ACC112 (cell line): Measurements from ENCODE around the gene SYNJ1.
"Not testable (repeated sequence)": the region's sequence is repeated elsewhere in the genome, so short reads cannot be mapped to it uniquely, and the experiment has no call there.

ENCODE experiments used
- H2AFZ ChIP-seq: fragments of 200-600 bp; sonication (generic); one replicate; pipeline ENCODE4 v1.6.0; 2017; ENCODE audit warnings: antibody characterized with exemption, low read length; ENCODE audit not compliant: unreplicated experiment
- H3K27ac ChIP-seq: fragments of 200-600 bp; sonication (generic); 2 replicates; pipeline ENCODE4 v1.5.1; 2014; ENCODE audit warnings: low read depth, mild to moderate bottlenecking, antibody characterized with exemption, low read length, moderate library complexity
- H3K27me3 ChIP-seq: fragments of 200-600 bp; sonication (generic); 2 replicates; pipeline ENCODE4 v1.6.1; 2014; ENCODE audit warnings: mild to moderate bottlenecking, antibody characterized with exemption, low read length, moderate library complexity, mixed read lengths; ENCODE audit not compliant: insufficient read depth
- H3K36me3 ChIP-seq: fragments of 200-600 bp; sonication (generic); 2 replicates; pipeline ENCODE4 v1.6.1; 2016; ENCODE audit warnings: mild to moderate bottlenecking, antibody characterized with exemption, low read length, moderate library complexity, mixed read lengths; ENCODE audit not compliant: insufficient read depth
- H3K4me1 ChIP-seq: fragments of 200-600 bp; sonication (generic); one replicate; pipeline ENCODE4 v1.6.1; 2016; ENCODE audit warnings: low read length, mixed read lengths; ENCODE audit not compliant: insufficient read depth, unreplicated experiment, control insufficient read depth
- H3K4me3 ChIP-seq: fragments of 200-600 bp; sonication (generic); 2 replicates; pipeline ENCODE4 v1.5.1; 2014; ENCODE audit warnings: mild to moderate bottlenecking, low read depth, low read length
- H3K79me2 ChIP-seq: fragments of 200-600 bp; sonication (generic); one replicate; pipeline ENCODE4 v1.6.0; 2016; ENCODE audit warnings: low read length; ENCODE audit not compliant: control insufficient read depth, unreplicated experiment, insufficient read depth

The SYNJ1 gene

DNA sequence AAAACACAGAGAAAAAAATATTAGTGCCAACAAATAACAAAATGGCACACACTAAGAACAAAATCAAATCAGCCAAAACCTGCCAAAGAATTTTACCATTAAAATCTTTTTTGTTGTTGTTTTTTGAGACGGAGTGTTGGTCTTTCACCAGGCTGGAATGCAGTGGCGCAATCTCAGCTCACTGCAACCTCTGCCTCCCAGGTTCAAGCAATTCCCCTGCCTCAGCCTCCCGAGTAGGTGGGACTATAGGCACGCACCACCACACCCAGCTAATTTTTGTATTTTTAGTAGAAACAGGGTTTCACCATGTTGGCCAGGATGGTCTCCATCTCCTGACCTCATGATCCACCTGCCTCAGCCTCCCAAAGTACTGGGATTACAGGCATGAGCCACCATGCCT is 8.3 kb upstream of the SYNJ1 start:
- H3K4me1 ChIP-seq, H3K79me2 ChIP-seq, H3K27me3 ChIP-seq, H3K4me3 ChIP-seq, H3K27ac ChIP-seq, H2AFZ ChIP-seq: not testable (repeated sequence)
- peaks cover 12% of the 10 kb centered on the region for H3K36me3 ChIP-seq

DNA sequence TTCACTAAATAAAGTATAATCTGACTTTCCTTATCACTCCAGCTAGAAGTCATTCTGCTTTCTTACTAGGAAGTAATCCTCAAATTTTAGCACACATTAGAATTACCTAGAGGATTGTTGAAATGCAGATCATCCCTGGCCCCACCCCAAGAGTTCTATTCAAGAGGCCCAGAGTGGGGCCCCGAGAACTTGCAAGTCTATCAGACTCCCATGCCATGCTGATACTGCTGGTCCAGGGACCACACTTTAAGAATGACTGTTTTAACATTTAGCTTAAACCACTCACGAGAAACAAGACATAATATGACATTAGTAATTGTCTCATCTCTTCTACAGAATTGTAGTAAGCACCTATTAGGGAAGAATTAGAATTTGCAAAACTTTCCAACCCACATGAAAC is 7.7 kb upstream of the SYNJ1 start:
- H3K36me3 ChIP-seq, result peaks cover 12% of the 10 kb centered on the region
- no peaks in the 10 kb centered on the region for H3K27me3 ChIP-seq
- no peak overlapping the region for H3K27ac ChIP-seq
- no peaks in the 10 kb centered on the region for H3K79me2 ChIP-seq
- H2AFZ ChIP-seq, result no peak overlapping the region
- H3K4me3 ChIP-seq, result no peak overlapping the region
- no peaks in the 10 kb centered on the region for H3K4me1 ChIP-seq

DNA sequence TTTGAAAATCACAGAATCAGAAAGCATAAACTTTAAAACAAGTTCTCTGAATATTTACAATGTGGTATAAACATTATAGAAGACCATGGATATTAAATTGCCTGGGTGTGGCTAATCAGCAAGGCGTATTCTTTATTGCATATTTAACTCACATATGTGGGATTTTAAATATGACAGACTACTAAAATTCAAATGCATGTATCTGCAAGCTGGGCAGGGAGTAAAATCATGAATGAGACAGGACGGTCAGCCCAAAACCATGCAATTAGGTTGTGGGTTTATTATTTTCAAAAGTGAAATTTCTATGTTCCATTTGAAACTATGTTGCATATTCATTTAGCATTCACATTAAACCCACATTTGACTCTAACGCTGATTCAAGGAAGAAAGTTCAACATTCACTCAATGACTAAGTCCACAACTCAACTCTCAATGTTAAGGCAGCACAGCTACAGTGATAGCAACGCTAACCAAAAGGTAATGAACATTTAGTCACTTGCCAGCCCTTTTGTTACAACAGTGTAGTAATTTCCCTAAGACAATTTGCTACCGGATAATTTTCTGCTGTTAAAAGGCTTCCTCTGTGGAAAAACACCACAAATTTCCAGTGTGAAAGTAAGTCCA is 6.3 kb upstream of the SYNJ1 start:
- Histone ChIP-seq H3K4me1 (no peaks in the 10 kb centered on the region), H3K27ac (no peak overlapping the region), H2AFZ (no peak overlapping the region), H3K79me2 (no peaks in the 10 kb centered on the region), H3K4me3 (no peak overlapping the region), H3K27me3 (no peaks in the 10 kb centered on the region), H3K36me3 (peaks cover 12% of the 10 kb centered on the region; the same call in 1 of the 2 replicates)

DNA sequence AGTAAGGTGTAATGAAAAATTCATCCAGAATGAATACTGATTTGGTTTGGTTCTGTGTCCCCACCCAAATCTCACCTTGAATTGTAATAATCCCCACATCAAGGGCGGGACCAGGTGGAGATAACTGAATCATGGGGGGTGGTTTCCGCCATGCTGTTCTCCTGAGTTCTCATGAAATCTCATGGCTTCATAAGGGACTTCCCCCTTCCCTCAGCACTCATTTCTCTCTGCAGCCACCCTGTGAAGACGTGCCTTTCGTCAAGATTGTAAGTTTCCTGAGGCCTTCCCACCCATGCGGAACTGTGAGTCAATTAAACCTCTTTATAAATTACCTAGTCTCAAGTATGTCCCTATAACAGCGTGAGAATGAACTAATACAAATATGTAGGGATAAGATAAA is 5.5 kb upstream of the SYNJ1 start:
- H3K79me2 ChIP-seq, result no peaks in the 10 kb centered on the region
- no peak overlapping the region for H2AFZ ChIP-seq
- no peak overlapping the region for H3K4me3 ChIP-seq
- H3K27ac ChIP-seq, result no peak overlapping the region
- no peaks in the 10 kb centered on the region for H3K27me3 ChIP-seq
- H3K36me3 ChIP-seq, result peaks cover 12% of the 10 kb centered on the region; the same call in 1 of the 2 replicates
- no peaks in the 10 kb centered on the region for H3K4me1 ChIP-seq

DNA sequence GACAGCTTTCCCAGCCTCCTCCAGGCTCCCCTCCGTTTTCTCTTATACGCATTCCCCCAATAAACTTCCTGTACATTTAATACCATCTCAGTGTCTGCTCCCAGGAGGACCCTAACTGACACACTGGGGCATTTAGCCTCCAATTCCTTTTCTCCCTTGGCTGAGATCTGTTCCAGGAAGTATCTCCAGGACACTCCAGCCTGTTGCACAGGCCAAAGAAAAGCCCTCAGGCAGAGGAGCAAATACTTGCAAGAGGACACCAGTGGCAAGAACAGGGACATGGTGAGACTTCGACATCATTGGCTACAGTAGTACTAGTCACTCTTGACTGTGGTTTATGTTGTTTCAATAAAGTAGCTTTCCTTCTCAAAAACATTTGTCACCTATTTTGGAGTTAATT is 4.7 kb upstream of the SYNJ1 start:
- no peak overlapping the region for H3K4me3 ChIP-seq
- H3K4me1 ChIP-seq, result no peaks in the 10 kb centered on the region
- no peaks in the 10 kb centered on the region for H3K79me2 ChIP-seq
- H3K27me3 ChIP-seq, result no peaks in the 10 kb centered on the region
- H3K27ac ChIP-seq, result no peak overlapping the region
- no peak overlapping the region for H2AFZ ChIP-seq
- H3K36me3 ChIP-seq, result peaks cover 12% of the 10 kb centered on the region; the same call in 1 of the 2 replicates

DNA sequence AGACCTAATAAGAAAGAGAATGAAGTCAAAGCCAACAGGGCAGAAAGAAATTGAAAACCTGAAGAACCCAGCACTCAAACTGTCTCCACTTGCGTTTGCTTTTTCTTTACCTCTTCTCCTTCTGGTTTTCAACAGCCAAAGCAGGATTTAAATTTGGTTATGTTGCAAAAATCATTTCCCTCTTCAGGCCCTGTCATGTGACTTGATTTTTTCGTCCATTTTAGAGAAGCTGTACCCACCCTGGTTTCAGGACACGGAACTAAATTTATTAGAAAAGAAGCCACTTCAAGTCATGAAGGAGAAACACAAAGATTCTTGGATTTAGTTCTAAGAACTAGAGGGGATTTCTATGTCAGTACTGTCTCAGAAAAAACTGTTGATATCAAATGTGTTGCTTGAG is 1.0 kb upstream of the SYNJ1 start:
- peaks cover under 1% of the 10 kb centered on the region; the same call in 1 of the 2 replicates for H3K36me3 ChIP-seq
- peak overlapping the region; percentile 91 for H3K4me3 ChIP-seq
- peaks cover 10% of the 10 kb centered on the region for H3K4me1 ChIP-seq
- H3K27me3 ChIP-seq, result no peaks in the 10 kb centered on the region
- peak overlapping the region; percentile 96 for H2AFZ ChIP-seq
- H3K79me2 ChIP-seq, result peaks cover 16% of the 10 kb centered on the region
- H3K27ac ChIP-seq, result no peak overlapping the region

DNA sequence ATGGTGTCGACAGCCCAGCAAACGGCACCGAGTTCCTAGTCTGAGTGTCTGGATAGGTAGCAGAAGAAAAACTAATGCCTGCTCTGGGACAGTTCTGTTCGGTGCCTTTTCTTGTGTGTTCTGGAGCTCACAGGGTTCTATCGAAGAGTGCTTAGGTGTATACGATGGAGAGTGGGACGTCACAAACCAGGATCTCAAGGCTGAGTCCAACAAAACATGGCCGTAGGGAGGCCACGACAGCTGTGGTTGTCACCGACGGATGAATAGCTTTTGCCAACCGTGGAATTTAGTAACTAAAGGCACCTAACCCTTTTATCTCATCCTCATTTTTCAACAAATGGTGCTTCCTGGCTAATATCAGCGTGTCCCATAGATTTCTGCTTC is 635 bp upstream of the SYNJ1 start:
- Histone ChIP-seq H3K4me1 (peaks cover 10% of the 10 kb centered on the region), H3K79me2 (peaks cover 20% of the 10 kb centered on the region), H3K4me3 (peak overlapping the region; percentile 91), H3K27ac (no peak overlapping the region), H2AFZ (peak overlapping the region; percentile 96), H3K27me3 (no peaks in the 10 kb centered on the region), H3K36me3 (no peaks in the 10 kb centered on the region; the same call in 1 of the 2 replicates)

DNA sequence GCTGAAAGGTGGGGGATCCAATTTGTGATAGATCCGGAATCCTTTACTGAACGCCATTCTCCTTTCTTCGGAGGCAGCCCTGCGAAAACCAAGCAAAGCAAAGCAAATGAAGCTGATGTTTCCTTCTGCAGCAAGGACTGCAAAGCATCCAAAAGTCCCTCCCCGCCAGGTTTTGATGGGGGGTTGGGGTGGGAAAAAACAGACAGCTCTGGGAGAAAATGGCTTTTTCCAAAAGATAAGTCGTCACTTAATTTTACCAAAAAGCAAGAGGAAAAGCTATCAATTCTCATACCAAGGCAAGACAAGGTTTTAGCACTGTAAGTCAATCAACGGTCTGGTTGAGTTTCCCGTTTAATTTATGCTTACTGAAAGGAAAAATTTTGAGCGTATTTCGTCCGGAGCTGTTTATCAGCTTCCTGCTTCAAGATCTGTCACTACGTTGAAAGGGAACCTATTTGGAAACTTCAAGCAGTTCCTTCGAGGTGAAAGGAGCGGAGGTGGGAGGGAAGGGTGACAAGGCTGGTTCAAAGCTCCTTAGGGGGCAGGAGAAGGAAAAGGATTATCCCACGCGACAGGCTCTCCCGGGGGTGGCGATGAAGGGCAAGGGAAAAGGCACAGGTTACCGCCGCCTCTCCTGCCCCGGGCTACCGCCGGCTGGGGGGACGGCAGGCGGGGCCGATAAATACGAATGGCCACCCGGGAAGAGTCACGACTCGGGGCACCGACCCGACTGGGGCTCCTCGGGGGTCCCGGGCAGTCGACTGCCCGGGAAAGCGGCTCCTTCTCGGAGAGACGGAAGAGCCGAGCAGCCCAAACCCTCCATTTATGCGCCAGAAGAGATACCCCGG is 750 bp downstream of the SYNJ1 start:
- peak overlapping the region; percentile 51 for H3K27ac ChIP-seq
- H3K79me2 ChIP-seq, result peaks cover 21% of the 10 kb centered on the region
- no peaks in the 10 kb centered on the region for H3K36me3 ChIP-seq
- peaks cover 10% of the 10 kb centered on the region for H3K4me1 ChIP-seq
- H3K27me3 ChIP-seq, result no peaks in the 10 kb centered on the region
- peak overlapping the region; percentile 91 for H3K4me3 ChIP-seq
- H2AFZ ChIP-seq, result peak overlapping the region; percentile 98

DNA sequence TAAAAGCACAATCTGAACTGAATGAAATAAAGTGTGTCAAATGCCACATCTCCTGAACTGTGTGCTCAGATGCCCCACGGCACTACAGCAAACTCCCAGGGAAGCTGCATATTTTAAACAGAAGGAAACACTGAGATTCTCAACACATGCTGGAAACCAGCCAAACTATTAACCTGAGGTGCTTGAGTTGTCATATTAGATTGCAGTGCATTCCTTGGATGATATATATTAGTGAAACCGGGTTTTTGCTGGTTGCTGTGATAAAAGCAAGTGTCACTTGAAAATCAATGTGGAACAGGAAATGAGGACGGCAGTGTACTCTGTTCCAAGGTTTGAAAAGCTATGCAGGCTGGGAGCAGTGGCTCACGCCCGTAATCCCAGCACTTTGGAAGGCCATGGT is 8.7 kb downstream of the SYNJ1 start:
- no peaks in the 10 kb centered on the region for H3K27me3 ChIP-seq

DNA sequence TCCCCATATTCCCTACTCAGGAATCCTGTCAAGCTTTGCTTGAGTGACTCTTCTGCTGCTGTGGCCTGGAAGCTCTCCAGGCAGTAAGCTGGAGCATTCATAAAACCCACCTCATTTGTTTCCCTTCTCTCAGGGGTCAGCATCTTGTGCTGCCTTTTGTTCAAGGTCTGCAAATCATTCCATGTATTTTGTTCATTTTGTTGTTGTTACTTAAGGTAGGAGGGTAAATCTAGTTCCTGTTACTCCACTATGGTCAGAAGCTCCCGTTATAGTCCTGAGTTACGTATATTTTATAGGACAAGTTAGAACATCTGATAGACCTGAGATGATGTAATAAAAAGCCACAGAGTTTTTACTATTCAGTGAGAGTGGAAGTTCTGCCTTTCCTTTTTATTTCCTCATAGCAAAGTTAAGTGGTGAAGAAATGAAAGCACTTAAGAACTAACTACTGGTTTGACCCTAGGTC is 9.9 kb downstream of the SYNJ1 start:
- Histone ChIP-seq H3K4me3 (no peak overlapping the region), H3K27ac (no peak overlapping the region), H3K36me3 (no peaks in the 10 kb centered on the region), H3K79me2 (peaks cover 4% of the 10 kb centered on the region), H2AFZ (no peak overlapping the region), H3K27me3 (no peaks in the 10 kb centered on the region), H3K4me1 (no peaks in the 10 kb centered on the region)

More for the DNA sequence above, 8.7 kb downstream of the SYNJ1 start:
- Histone ChIP-seq H3K27ac (no peak overlapping the region), H3K4me3 (no peak overlapping the region), H3K36me3 (no peaks in the 10 kb centered on the region), H2AFZ (no peak overlapping the region), H3K79me2 (peaks cover 10% of the 10 kb centered on the region), H3K4me1 (no peaks in the 10 kb centered on the region)

DNA sequence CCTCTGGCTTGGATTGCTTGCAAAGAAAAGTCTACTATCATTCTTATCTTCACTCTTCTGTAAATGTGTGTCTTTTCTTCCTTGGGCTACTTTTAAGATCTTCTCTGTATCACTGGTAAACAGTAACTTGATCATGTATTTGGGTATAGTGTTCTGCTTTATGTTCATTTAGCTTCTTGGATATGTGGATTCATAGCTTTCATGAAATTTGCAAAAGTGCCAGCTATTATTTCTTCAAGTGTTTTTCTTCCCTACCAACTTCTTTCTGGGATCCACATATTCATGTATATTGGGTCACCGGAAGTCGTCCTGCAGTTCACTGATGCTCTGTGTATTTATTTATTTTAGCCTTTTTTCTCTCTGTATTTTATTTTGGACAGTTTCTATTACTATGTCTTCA is 11.3 kb downstream of the SYNJ1 start:
- Histone ChIP-seq H3K79me2 (peaks cover 4% of the 10 kb centered on the region), H2AFZ (no peak overlapping the region), H3K36me3 (no peaks in the 10 kb centered on the region), H3K4me3 (no peak overlapping the region), H3K4me1 (no peaks in the 10 kb centered on the region), H3K27me3 (no peaks in the 10 kb centered on the region), H3K27ac (no peak overlapping the region)
